ENCODE results near the gene PVALEF.
A peak's percentile ranks its signal among the peaks of the same experiment; 100 is the strongest.

The PVALEF gene

GRCh38 chr17:81132770-81133723 is 32.3 kb upstream of the PVALEF start:
- no peak for TF ChIP-seq GATA1 (IDR thresholded peaks at IDR 0.05; ENCODE audit: low read depth, low read length)
- no peak for TF ChIP-seq POLR2A (IDR thresholded peaks at IDR 0.05; ENCODE audit: low read length)
- no peak for DNase-seq

DNA sequence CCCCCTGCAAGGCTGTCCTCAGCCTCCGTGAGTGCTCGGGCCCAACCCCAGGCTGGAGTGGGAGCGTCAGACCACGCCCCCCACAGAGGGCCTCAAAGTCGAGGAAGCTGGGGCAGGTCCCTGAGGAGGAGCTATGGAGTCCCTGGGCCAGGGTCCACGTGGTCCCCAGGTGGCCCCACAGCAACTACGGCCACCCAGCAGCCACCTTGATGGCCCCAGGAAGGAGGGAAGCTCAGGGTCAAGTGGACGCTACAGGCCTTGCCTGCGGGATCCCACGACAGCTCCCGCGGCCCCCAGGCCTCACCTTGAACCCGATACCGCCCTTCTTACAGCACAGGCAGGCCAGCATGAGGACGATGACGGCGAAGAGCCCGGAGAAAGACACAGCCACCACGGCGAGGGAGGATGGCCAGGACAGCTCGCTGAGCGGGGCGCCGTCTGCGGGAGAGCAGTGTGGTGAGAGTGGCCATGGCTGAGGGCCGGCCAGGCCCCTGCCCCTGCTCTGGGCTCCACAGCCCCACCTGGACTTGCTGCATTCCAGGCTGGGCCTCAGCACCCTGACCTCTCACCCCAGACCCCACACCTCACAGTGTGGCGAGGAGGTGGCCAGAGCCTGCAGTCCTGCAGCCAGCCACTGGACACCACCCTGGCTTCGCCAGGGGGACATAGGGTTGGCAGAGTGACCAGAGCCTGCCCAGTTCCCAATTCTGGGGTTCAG is 31.1 kb upstream of the PVALEF start:
- no peak for TF ChIP-seq GATA1 (IDR thresholded peaks at IDR 0.05; ENCODE audit: low read depth, low read length)
- no peak for TF ChIP-seq POLR2A (IDR thresholded peaks at IDR 0.05; ENCODE audit: low read length)
- DNase-seq = no peak

DNA sequence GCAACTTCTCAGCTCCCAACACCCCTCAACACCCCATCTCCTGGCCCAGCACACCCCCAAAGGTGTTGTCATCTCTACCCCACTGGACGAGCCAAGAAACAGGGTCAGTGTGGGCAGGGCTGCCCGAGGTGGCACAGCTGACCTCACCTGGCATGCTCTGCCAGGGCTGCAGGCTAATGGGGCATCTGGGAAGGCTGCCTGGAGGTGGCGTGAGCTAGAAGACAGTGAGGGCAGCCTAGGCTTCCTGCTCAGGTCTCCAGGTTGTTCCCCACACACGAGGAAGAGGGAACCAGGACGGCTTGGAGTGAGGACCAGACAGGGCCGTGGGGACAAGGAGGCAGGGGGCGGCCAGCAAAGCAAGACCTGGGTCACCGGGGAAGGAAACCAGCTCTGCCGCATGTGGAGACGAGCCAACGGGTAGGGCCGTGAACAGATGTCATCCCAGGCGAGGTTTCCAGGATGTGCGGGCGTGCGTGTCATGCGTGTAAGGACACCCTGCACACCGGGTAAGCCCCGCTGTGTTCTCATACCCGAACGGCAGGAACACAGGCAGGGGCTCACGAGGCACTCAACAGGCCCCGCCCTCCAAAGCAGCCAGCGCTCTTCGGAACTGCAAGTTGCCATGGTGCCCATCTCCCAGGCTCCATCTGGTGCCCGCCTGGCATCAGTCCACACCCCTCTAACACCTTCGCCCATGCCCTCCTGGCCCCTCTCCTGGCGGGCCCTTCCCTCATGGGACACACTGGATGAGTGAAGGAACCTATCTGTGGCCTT is 29.6 kb upstream of the PVALEF start:
- TF ChIP-seq GATA1 (IDR thresholded peaks at IDR 0.05; ENCODE audit: low read depth, low read length) = no peak
- DNase-seq = no peak

GRCh38 chr17:81136366-81136765 is 28.9 kb upstream of the PVALEF start:
- no peak for DNase-seq
- TF ChIP-seq GATA1 (IDR thresholded peaks at IDR 0.05; ENCODE audit: low read depth, low read length) (no peak), POLR2A (IDR thresholded peaks at IDR 0.05; ENCODE audit: low read length) (no peak)

DNA sequence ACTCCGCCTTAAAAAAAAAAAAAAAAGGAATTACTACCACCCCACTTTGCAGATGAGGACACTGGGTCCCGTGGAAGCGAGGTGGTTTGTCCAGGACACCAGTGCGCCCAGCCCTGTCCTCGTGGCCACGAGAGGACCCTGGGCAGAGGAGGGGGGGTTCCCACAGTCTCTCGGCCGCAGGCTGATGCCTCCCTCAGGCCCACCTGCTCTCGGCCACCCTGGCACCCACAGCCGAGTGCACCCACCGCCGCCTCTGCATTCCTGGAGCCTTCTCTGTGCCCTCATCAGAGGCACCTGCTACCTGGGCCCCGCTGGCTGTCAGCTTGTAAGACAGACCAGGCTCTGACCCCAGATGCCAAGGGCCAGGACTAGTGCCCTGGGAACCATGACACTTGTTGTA is 28.1 kb upstream of the PVALEF start:
- TF ChIP-seq GATA1 (IDR thresholded peaks at IDR 0.05; ENCODE audit: low read depth, low read length) (no peak), POLR2A (IDR thresholded peaks at IDR 0.05; ENCODE audit: low read length) (no peak)
- no peak for DNase-seq

GRCh38 chr17:81138083-81138482 is 27.2 kb upstream of the PVALEF start:
- TF ChIP-seq GATA1 (IDR thresholded peaks at IDR 0.05; ENCODE audit: low read depth, low read length) (no peak), POLR2A (IDR thresholded peaks at IDR 0.05; ENCODE audit: low read length) (no peak)
- DNase-seq = no peak

GRCh38 chr17:81138500-81138899 is 26.8 kb upstream of the PVALEF start:
- no peak for DNase-seq
- TF ChIP-seq POLR2A (IDR thresholded peaks at IDR 0.05; ENCODE audit: low read length) (no peak), GATA1 (IDR thresholded peaks at IDR 0.05; ENCODE audit: low read depth, low read length) (no peak)

GRCh38 chr17:81139428-81139827 is 25.9 kb upstream of the PVALEF start:
- DNase-seq = no peak
- no peak for TF ChIP-seq POLR2A (IDR thresholded peaks at IDR 0.05; ENCODE audit: low read length)
- TF ChIP-seq GATA1 (IDR thresholded peaks at IDR 0.05; ENCODE audit: low read depth, low read length) = no peak

GRCh38 chr17:81140018-81140417 is 25.3 kb upstream of the PVALEF start:
- TF ChIP-seq POLR2A (IDR thresholded peaks at IDR 0.05; ENCODE audit: low read length) = no peak
- TF ChIP-seq GATA1 (IDR thresholded peaks at IDR 0.05; ENCODE audit: low read depth, low read length) = no peak
- no peak for DNase-seq

DNA sequence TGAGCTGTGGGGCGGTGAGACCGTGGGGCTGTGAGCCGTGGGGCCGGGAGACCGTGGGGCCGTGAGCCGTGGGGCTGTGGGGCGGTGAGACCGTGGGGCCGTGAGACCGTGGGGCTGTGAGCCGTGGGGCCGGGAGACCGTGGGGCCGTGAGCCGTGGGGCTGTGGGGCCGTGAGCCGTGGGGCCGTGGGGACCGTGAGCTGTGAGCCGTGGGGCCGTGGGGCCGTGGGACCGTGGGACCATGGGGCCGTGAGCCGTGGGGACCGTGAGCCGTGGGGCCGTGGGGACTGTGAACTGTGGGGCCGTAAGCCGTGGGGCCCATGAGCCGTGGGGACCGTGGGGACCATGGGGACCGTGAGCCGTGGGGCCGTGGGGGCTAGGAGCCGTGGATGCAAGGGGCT is 24.6 kb upstream of the PVALEF start:
- no peak for TF ChIP-seq GATA1 (IDR thresholded peaks at IDR 0.05; ENCODE audit: low read depth, low read length)
- TF ChIP-seq POLR2A (IDR thresholded peaks at IDR 0.05; ENCODE audit: low read length) = no peak
- no peak for DNase-seq

DNA sequence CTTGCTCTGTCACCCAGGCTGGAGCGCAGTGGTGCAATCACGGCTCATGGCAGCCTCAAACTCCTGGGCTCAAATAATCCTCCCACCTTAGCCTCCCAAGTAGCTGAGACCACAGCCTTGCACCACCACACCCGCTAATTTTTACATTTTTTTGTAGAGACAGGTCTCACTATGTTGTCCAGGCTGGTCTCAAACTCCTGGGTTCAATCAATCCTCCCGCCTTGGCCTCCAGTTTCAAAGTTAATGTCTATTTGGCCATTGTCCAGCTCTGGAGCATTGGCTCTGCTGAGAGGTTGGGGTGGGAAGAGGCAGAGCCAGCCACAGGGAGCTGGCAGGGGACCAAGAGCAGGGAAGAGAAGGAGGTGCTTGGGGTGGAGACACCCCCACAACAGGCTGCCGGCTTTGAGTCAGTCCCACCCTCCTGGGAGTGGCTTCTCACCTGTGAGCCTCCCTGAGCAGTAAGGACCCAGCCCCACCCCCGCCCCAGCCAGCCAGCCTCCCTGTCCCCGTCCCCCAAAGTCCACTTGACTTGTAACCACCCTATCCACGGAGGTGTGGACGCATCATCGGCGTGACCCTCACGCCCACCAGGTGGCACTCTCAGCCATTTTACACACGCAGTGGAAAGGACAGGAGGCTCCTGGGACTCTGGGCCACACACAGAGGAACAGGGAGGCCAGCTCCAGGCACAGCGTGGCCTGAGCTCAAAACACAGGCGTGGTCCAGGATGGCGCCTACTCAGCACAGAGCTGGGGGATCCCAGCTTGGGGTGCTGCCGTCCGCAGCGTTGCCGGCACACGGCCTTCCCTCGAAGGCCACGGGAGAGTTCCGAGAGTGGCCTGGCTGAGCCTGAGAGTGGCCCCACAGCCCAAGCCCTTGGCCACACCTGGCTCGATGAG is 22.8 kb upstream of the PVALEF start:
- no peak for TF ChIP-seq POLR2A (IDR thresholded peaks at IDR 0.05; ENCODE audit: low read length)
- TF ChIP-seq GATA1 (IDR thresholded peaks at IDR 0.05; ENCODE audit: low read depth, low read length) = no peak
- peak; percentile 66 to 77 for DNase-seq

DNA sequence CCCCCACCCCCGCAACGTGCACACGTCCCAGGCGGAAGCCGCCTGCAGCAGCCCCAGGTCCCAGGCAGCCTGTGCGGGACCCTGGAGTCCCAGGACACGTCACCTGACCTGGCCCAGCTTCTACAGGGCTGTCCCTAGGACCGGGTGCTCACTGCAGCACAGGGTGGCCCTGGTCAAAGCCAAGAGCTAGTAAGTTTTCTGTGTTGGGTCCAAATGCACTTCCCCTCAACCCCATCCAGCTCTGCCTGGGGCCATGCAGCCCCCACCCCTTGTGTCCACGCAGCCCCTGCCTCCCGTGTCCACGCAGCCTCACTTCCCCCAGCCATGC is 22.1 kb upstream of the PVALEF start:
- no peak for DNase-seq

More for the DNA sequence above, 22.1 kb upstream of the PVALEF start:
- no peak for TF ChIP-seq POLR2A (IDR thresholded peaks at IDR 0.05; ENCODE audit: low read length)
- no peak for TF ChIP-seq GATA1 (IDR thresholded peaks at IDR 0.05; ENCODE audit: low read depth, low read length)
